Measurements from ENCODE around the gene EBF4. TPM values are rescaled to one million over a fixed set of nuclear protein-coding genes. Genes with fewer than 3 reads are reported as not detected.

EBF4 gene
- total RNA-seq, 1 donor from 2014 or later, result 11.0 TPM

DNA sequence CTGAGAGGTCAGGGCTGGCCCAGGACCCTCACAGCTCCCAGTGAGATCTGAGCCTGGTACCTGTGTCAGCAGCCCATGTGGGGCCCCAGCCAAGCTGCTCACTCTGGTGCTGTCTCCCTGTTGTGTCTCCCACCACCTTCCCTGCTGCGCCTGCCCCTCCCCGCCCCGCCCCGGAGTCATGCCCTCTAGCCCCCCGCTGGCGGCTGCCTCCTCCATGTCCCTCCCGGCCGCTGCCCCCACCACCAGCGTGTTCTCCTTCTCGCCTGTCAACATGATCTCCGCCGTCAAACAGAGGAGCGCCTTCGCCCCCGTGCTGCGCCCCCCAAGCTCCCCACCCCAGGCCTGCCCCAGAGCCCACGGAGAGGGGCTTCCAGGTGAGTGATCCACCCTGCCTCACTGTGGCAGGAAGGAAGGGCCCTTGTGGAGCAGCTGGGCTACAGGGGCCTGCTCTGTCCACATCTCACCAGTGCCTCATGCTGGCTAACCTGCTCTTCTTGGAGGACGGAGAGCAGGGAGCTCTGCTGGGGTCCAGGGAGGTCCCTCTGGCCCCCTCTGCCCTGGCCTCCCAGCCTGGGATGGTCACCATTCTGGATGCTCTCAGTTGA, 63.0 kb downstream of the EBF4 start:
- Mint-ChIP-seq H3K4me1 (ENCODE audit: low read depth, unreplicated experiment) (no peaks in the 10 kb centered on the region), H3K4me3 (ENCODE audit: unreplicated experiment) (no peak overlapping the region), H3K36me3 (ENCODE audit: unreplicated experiment) (no peaks in the 10 kb centered on the region), H3K9me3 (ENCODE audit: unreplicated experiment) (peaks cover 8% of the 10 kb centered on the region), H3K27me3 (ENCODE audit: unreplicated experiment) (peaks cover 20% of the 10 kb centered on the region), H3K27ac (ENCODE audit: unreplicated experiment) (no peak overlapping the region)
- TF ChIP-seq, protein P1, sequence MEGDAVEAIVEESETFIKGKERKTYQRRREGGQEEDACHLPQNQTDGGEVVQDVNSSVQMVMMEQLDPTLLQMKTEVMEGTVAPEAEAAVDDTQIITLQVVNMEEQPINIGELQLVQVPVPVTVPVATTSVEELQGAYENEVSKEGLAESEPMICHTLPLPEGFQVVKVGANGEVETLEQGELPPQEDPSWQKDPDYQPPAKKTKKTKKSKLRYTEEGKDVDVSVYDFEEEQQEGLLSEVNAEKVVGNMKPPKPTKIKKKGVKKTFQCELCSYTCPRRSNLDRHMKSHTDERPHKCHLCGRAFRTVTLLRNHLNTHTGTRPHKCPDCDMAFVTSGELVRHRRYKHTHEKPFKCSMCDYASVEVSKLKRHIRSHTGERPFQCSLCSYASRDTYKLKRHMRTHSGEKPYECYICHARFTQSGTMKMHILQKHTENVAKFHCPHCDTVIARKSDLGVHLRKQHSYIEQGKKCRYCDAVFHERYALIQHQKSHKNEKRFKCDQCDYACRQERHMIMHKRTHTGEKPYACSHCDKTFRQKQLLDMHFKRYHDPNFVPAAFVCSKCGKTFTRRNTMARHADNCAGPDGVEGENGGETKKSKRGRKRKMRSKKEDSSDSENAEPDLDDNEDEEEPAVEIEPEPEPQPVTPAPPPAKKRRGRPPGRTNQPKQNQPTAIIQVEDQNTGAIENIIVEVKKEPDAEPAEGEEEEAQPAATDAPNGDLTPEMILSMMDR (IDR thresholded peaks at IDR 0.05; ENCODE audit: partially characterized antibody, unreplicated experiment), result no peak
- DNase-seq, result no peak

DNA sequence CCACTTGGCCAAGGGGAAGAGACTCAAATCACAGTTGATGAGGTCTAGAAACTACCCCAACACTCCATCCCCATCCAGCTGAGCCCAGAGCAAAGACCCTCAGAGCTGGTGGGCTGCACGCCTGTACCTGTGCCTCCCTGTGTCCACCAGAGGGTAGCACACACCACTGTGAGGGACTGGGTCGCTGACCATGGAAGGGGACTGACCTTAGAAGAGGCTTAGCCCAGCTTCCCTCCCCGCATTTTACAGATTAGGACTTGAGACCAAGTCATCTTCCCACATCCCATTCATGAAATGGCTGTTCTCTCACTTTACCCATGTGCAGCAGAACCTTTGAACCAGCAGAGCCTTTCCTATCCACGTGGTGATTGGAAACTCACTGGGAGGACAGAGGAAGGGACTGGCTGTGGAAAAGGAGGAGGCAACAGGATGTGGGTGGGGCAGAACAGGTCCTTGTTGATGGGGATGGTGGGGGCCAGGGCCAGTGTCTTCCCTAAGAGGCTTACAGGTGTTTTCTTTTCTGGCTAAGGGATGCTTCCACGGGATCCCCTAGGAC, 63.6 kb downstream of the EBF4 start:
- Mint-ChIP-seq H3K4me1 (ENCODE audit: low read depth, unreplicated experiment) (no peaks in the 10 kb centered on the region), H3K9me3 (ENCODE audit: unreplicated experiment) (peaks cover 10% of the 10 kb centered on the region), H3K27me3 (ENCODE audit: unreplicated experiment) (peaks cover 17% of the 10 kb centered on the region), H3K4me3 (ENCODE audit: unreplicated experiment) (no peak overlapping the region), H3K36me3 (ENCODE audit: unreplicated experiment) (no peaks in the 10 kb centered on the region), H3K27ac (ENCODE audit: unreplicated experiment) (no peak overlapping the region)
- DNase-seq, result peak; percentile 75
- TF ChIP-seq, protein P1 (IDR thresholded peaks at IDR 0.05; ENCODE audit: partially characterized antibody, unreplicated experiment), result peak; percentile 59

DNA sequence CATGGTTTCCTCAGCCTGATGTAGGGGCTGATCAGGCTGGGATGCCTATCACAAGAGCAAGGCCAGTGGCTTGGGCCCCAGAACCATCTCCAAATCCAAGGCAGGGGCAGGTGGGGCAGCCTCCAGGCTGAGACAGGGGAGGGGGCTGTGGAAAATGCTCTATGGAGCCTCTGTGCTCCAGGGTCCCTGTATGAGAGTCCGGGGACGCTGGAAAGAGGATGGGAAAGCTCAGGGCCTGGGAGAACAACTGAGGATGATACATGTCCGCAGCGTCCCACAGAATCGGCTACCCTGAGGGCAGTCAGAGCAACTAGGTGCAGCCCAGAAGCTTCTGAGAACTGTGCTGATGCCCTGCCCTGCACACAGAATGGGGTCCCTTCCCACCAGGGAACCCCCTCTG, 64.4 kb downstream of the EBF4 start:
- Mint-ChIP-seq H3K4me3 (ENCODE audit: unreplicated experiment) (no peak overlapping the region), H3K27me3 (ENCODE audit: unreplicated experiment) (peaks cover 19% of the 10 kb centered on the region), H3K27ac (ENCODE audit: unreplicated experiment) (no peak overlapping the region), H3K4me1 (ENCODE audit: low read depth, unreplicated experiment) (no peaks in the 10 kb centered on the region), H3K9me3 (ENCODE audit: unreplicated experiment) (peaks cover 10% of the 10 kb centered on the region), H3K36me3 (ENCODE audit: unreplicated experiment) (no peaks in the 10 kb centered on the region)
- no peak for DNase-seq
- TF ChIP-seq, protein P1 (IDR thresholded peaks at IDR 0.05; ENCODE audit: partially characterized antibody, unreplicated experiment), result no peak

GRCh38 chr20:2757969-2758368, 65.4 kb downstream of the EBF4 start:
- TF ChIP-seq, protein P1 (IDR thresholded peaks at IDR 0.05; ENCODE audit: partially characterized antibody, unreplicated experiment), result no peak
- Mint-ChIP-seq H3K9me3 (ENCODE audit: unreplicated experiment) (peaks cover 10% of the 10 kb centered on the region), H3K4me3 (ENCODE audit: unreplicated experiment) (no peak overlapping the region), H3K27ac (ENCODE audit: unreplicated experiment) (no peak overlapping the region), H3K36me3 (ENCODE audit: unreplicated experiment) (no peaks in the 10 kb centered on the region), H3K4me1 (ENCODE audit: low read depth, unreplicated experiment) (peaks cover 2% of the 10 kb centered on the region), H3K27me3 (ENCODE audit: unreplicated experiment) (peaks cover 18% of the 10 kb centered on the region)
- DNase-seq, result no peak

GRCh38 chr20:2759143-2759542, 66.6 kb downstream of the EBF4 start:
- Mint-ChIP-seq H3K4me3 (ENCODE audit: unreplicated experiment) (no peak overlapping the region), H3K36me3 (ENCODE audit: unreplicated experiment) (no peaks in the 10 kb centered on the region), H3K27me3 (ENCODE audit: unreplicated experiment) (peaks cover 12% of the 10 kb centered on the region), H3K9me3 (ENCODE audit: unreplicated experiment) (peaks cover 7% of the 10 kb centered on the region), H3K4me1 (ENCODE audit: low read depth, unreplicated experiment) (peaks cover 2% of the 10 kb centered on the region), H3K27ac (ENCODE audit: unreplicated experiment) (no peak overlapping the region)
- DNase-seq, result no peak
- TF ChIP-seq, protein P1 (IDR thresholded peaks at IDR 0.05; ENCODE audit: partially characterized antibody, unreplicated experiment), result no peak
